HG03469 (cell line): ENCODE results near the gene AP3D1.
"Not testable (repeated sequence)": the region's sequence is repeated elsewhere in the genome, so short reads cannot be mapped to it uniquely, and the experiment has no call there.

ENCODE experiments used
- ATAC-seq: cut with Tn5 transposase; IDR thresholded peaks from one replicate; pipeline ENCODE4 v1.9.1; 2021; ENCODE audit warnings: mild to moderate bottlenecking, moderate library complexity, moderate number of reproducible peaks; ENCODE audit not compliant: unreplicated experiment

The AP3D1 gene

GRCh38 chr19:2151339-2152229 lies at the start of gene AP3D1:
Gene AP3D1, minus strand, starts transcription at chr19:2151566. Its CDS starts 232 bp downstream, at chr19:2151334.
- ATAC-seq = peak; percentile 78

DNA sequence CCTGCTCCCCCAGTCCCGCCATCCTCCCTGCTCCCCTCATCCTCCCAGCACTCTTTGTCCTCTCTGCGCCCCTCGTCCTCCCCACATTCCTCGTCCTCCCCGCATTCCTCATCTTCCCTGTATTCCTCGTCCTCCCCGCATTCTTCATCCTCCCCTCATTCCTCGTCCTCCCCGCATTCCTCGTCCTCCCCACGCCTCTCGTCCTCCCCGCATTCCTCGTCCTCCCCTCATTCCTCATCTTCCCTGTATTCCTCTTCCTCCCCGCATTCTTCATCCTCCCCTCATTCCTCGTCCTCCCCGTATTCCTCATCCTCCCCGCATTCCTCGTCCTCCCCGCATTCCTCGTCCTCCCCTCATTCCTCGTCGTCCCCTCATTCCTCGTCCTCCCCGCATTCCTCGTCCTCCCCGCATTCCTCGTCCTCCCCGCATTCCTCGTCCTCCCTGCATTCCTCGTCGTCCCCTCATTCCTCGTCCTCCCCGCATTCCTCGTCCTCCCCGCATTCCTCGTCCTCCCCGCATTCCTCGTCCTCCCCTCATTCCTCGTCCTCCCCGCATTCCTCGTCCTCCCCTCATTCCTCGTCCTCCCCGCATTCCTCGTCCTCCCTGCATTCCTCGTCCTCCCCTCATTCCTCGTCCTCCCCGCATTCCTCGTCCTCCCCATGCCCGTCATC lies 49.4 kb upstream of the AP3D1 start:
- ATAC-seq = not testable (repeated sequence)

DNA sequence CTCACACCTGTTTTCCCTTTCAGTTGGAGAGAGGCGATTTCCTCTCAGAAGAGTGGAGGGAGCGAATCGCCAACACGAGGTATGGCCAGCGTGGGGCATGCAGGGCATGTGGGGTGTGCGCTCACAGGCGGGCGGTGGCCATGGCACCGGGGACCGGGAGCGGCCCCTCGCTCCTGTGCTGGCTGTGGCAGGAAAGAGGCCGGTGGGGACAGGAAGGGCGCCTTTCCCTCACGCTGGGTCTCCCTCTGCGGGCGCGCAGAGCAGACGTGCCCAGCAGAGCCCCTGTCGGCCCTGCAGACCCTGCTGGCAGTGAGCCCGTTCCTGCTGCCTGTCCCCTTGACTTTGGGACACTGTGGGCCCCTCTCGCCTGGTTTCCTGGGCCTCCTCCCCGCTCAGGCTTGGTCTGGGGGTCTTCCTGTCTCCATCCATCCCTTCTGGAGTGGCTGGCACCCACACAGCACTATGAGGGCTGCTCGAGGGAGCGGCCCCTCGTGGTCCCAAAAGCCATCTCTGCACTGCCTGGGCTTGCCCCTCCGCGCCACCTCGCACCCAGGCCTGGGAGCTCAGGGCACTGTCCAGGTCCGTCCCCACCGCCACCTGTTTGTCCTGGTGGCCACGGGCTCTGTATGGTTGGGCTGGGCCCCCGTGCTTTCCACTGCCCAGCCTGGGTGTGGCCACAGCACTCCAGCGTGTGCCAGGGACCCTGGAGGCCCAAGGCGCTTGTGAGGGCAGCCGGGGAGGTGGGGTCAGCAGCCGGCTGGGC lies 48.7 kb upstream of the AP3D1 start:
- ATAC-seq = no peak

- ATAC-seq = no peak
Measured at GRCh38 chr19:2199215-2199614, 47.8 kb upstream of the AP3D1 start.

- no peak for ATAC-seq
Measured at GRCh38 chr19:2198317-2198716, 47.0 kb upstream of the AP3D1 start.

- ATAC-seq = no peak
Measured at GRCh38 chr19:2197270-2197669, 45.9 kb upstream of the AP3D1 start.

DNA sequence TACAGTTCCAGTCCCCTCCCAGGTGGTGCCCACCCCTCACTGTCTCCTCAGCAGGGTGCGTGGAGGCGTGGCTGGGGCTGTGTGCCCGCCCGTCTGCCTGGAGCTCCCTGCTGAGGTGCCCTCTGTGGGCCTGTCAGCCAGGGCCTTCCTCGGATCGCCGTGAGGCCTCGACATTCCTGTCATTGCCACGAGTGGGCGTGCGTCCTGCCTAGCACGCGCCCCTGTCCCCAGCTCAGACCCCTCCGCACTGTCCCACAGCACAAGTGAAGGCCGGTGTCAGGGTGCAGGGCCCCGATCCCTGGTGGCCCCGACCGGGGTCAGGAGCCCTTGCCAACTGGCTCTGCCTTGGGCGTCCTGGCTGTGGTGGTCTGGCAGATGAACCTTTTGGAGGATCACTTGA lies 44.5 kb upstream of the AP3D1 start:
- ATAC-seq = no peak

- no peak for ATAC-seq
Measured at GRCh38 chr19:2195361-2195760, 44.0 kb upstream of the AP3D1 start.

GRCh38 chr19:2194513-2195078 lies 43.2 kb upstream of the AP3D1 start:
- no peak for ATAC-seq

- no peak for ATAC-seq
Measured at GRCh38 chr19:2193807-2194206, 42.4 kb upstream of the AP3D1 start.

GRCh38 chr19:2192862-2193261 lies 41.5 kb upstream of the AP3D1 start:
- ATAC-seq = no peak

DNA sequence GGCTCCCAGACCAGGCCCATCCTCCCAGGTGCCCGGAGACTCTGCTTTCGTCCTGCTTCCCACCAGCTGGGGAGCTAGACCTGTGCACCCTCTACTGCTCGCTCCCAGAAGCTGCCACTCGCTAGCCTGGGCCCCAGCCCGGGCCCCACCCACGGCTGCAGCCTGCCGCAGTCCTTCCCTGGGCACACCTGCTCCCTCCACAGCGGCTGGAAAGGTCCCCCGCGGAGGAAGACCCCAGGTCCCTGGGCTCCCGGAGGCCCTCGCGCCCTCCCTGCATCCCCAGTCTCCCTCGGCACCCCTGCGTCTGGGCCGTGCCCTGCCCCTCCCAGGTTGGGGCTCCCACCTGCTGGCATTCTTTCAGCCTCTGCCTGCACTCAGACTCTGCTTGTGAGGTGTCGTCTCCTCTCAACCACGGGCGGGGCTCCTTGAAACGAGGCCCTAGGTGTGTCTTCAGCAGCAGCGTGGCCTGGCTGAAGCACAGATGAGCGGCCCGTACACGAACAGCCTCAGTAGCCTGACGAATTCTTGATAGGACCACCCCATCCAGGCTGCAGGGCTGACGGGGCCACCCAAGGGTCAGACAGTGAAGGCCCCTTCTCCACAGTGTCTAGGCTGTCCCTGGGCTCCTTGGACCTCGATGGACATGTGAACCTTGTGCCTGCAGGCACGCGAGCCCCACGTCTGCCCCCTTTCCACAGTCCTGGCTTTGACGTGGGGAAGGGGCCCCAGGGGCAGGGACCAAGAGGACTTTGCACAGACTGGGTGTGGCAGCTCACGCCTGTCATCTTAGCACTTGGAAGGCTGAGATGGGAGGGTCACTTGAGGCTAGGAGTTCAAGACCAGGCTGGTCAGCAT lies 40.3 kb upstream of the AP3D1 start:
- no peak for ATAC-seq

- ATAC-seq = no peak
Measured at GRCh38 chr19:2190848-2191455, 39.6 kb upstream of the AP3D1 start.

DNA sequence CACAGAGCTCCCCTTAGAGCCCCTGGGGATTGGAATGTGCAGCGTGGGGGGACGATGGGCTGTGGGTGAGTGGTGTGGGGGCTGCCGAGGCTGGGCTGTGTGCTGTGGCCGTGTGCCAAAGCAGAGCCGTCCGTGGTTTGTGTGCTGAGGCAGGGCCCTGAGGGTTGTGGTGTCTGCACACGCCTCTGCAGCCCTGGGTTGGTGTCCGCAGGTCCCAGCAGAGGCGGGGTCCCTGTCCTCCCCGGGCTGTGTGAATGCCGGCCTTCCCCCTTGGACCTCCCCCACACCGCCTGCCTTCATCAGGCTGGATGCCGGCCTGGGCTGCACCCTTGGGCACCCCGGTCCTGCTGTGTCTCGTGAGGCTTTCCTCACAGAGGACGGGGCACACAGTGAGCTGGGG lies 38.5 kb upstream of the AP3D1 start:
- ATAC-seq = no peak

- no peak for ATAC-seq
Measured at GRCh38 chr19:2188708-2189385, 37.5 kb upstream of the AP3D1 start.

DNA sequence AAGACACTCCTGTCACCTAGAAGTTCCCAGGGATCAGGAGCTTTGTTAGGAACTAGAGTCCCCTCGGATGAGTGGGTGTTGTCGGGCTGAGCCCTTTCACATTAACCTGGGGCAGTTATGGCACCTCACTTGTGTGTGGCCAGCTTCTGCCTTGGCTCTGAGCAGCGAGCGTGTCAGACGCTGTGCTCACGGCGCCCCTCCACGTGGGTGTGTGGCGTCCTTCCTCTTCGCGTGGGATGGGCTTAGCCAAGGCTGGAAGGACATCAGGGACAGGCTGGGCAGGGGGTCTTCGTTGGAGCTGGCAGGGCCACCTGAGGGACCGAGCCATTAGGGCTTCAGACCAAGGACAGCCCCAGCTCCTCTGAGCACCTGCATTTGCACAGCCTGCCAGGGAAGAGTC lies 35.8 kb upstream of the AP3D1 start:
- ATAC-seq = no peak

- no peak for ATAC-seq
Measured at GRCh38 chr19:2186071-2186846, 34.9 kb upstream of the AP3D1 start.

DNA sequence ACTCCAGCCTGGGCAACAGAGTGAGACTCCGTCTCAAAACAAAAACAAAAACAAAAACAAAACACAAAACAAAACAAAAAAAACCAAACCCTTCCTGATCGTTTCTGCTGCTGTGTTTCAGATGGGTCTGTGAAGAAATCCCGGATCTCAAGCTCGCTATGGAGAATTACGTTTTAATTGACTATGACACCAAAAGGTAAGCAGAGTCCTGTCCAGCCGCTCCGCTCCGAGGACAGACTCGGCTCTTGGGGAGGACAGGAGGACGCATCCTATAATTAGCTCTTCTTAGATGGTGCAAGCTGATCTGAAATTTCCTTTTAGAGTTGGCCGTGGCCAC lies 34.3 kb upstream of the AP3D1 start:
- ATAC-seq = no peak
